HG03066 (cell line): Measurements from ENCODE around the gene DDX10.
A peak's percentile ranks its signal among the peaks of the same experiment; 100 is the strongest.
"Not testable (repeated sequence)": the region's sequence is repeated elsewhere in the genome, so short reads cannot be mapped to it uniquely, and the experiment has no call there.

ENCODE experiments used
- ATAC-seq: cut with Tn5 transposase; IDR thresholded peaks from one replicate; pipeline ENCODE4 v1.9.1; 2021; ENCODE audit warnings: low read depth; ENCODE audit not compliant: unreplicated experiment

DDX10 gene

GRCh38 chr11:108654100-108654499 is 10.8 kb upstream of the DDX10 start:
- not testable (repeated sequence) for ATAC-seq

- ATAC-seq: no peak
Observed at GRCh38 chr11:108654994-108655631, 9.8 kb upstream of the DDX10 start.

- ATAC-seq: no peak
Observed at GRCh38 chr11:108662700-108663099, 2.2 kb upstream of the DDX10 start.

GRCh38 chr11:108663154-108663877 is 1.6 kb upstream of the DDX10 start:
- peak; percentile 49 for ATAC-seq

GRCh38 chr11:108666373-108666772 is 1.5 kb downstream of the DDX10 start:
- no peak for ATAC-seq

GRCh38 chr11:108669286-108669685 is 4.4 kb downstream of the DDX10 start:
- ATAC-seq: no peak

GRCh38 chr11:108669711-108670110 is 4.8 kb downstream of the DDX10 start:
- no peak for ATAC-seq

- no peak for ATAC-seq
Observed at GRCh38 chr11:108670451-108670850, 5.6 kb downstream of the DDX10 start.

GRCh38 chr11:108672113-108672512 is 7.2 kb downstream of the DDX10 start:
- ATAC-seq: no peak

- no peak for ATAC-seq
Observed at GRCh38 chr11:108672786-108673185, 7.9 kb downstream of the DDX10 start.

- no peak for ATAC-seq
Observed at GRCh38 chr11:108679045-108679444, 14.2 kb downstream of the DDX10 start.

- no peak for ATAC-seq
Observed at GRCh38 chr11:108680271-108680670, 15.4 kb downstream of the DDX10 start.

GRCh38 chr11:108685419-108686130 is 20.7 kb downstream of the DDX10 start:
- no peak for ATAC-seq

- no peak for ATAC-seq
Observed at GRCh38 chr11:108693852-108694251, 29.0 kb downstream of the DDX10 start.

- ATAC-seq: no peak
Observed at GRCh38 chr11:108694846-108695245, 30.0 kb downstream of the DDX10 start.

- ATAC-seq: peak; percentile 80
Observed at GRCh38 chr11:108697872-108698473, 33.1 kb downstream of the DDX10 start.

- peak; percentile 78 for ATAC-seq
Observed at GRCh38 chr11:108698844-108699642, 34.2 kb downstream of the DDX10 start.

- ATAC-seq: no peak
Observed at GRCh38 chr11:108703916-108704315, 39.0 kb downstream of the DDX10 start.

GRCh38 chr11:108705061-108705460 is 40.2 kb downstream of the DDX10 start:
- ATAC-seq: no peak

- ATAC-seq: no peak
Observed at GRCh38 chr11:108708173-108708572, 43.3 kb downstream of the DDX10 start.
